GM23338 (cell line): Measurements from ENCODE around the gene DNAL4. TPM values are rescaled to one million over a fixed set of nuclear protein-coding genes. Genes with fewer than 3 reads are reported as not detected.
A peak's percentile ranks its signal among the peaks of the same experiment; 100 is the strongest.

ENCODE experiments used
- ATAC-seq: fragments of 200-7000 bp; cut with Tn5 transposase; 3 replicates; pipeline ENCODE4 v1.9.1; 2020
- DNase-seq: peaks from one replicate; pipeline ENCODE4 v3.0.0-alpha.2; 2015; ENCODE audit warnings: low spot score
- H2AFZ ChIP-seq: fragments of 200-600 bp; sonication (generic); 2 replicates; pipeline ENCODE4 v1.8.0; 2016; ENCODE audit warnings: antibody characterized with exemption, mild to moderate bottlenecking, moderate library complexity
- H3F3A ChIP-seq: fragments of 200-600 bp; sonication (generic); replicated peaks from 2 replicates; pipeline ENCODE4 v1.8.0; 2017; ENCODE audit warnings: antibody characterized with exemption, mixed run types, low read depth
- H3K27ac ChIP-seq: fragments of 200-600 bp; sonication (generic); 2 replicates; pipeline ENCODE4 v1.6.1; 2016; ENCODE audit warnings: low read depth
- H3K27me3 ChIP-seq: fragments of 200-600 bp; sonication (generic); 2 replicates; pipeline ENCODE4 v1.8.0; 2016; ENCODE audit warnings: mild to moderate bottlenecking, mixed run types, moderate library complexity; ENCODE audit not compliant: insufficient read depth
- H3K36me3 ChIP-seq: fragments of 200-600 bp; sonication (generic); 2 replicates; pipeline ENCODE4 v1.8.0; 2016; ENCODE audit warnings: mild to moderate bottlenecking; ENCODE audit not compliant: insufficient read depth
- H3K4me1 ChIP-seq: fragments of 200-600 bp; sonication (generic); 2 replicates; pipeline ENCODE4 v1.8.0; 2016; ENCODE audit warnings: mild to moderate bottlenecking, moderate library complexity; ENCODE audit not compliant: insufficient read depth
- H3K4me2 ChIP-seq: fragments of 200-600 bp; sonication (generic); 2 replicates; pipeline ENCODE4 v1.7.1; 2017; ENCODE audit warnings: mixed run types
- H3K4me3 ChIP-seq: fragments of 200-600 bp; sonication (generic); 2 replicates; pipeline ENCODE4 v1.6.1; 2016; ENCODE audit warnings: mixed run types
- H3K79me2 ChIP-seq: fragments of 200-600 bp; sonication (generic); replicated peaks from 2 replicates; pipeline ENCODE4 v1.8.0; 2017; ENCODE audit warnings: mild to moderate bottlenecking; ENCODE audit not compliant: insufficient read depth
- H3K9me2 ChIP-seq: fragments of 200-600 bp; sonication (generic); 2 replicates; pipeline ENCODE4 v1.8.0; 2017; ENCODE audit not compliant: insufficient read depth
- H4K20me1 ChIP-seq: fragments of 200-600 bp; sonication (generic); replicated peaks from 2 replicates; pipeline ENCODE4 v1.8.0; 2017; ENCODE audit warnings: mild to moderate bottlenecking; ENCODE audit not compliant: insufficient read depth
- H3K27ac Mint-ChIP-seq: 2 replicates; pipeline ENCODE4 v1.8.0; 2020; ENCODE audit warnings: inconsistent platforms, mild to moderate bottlenecking, moderate library complexity, mixed read lengths
- H3K27me3 Mint-ChIP-seq: 3 replicates; pipeline ENCODE4 v1.8.0; 2022; ENCODE audit warnings: low read depth, mild to moderate bottlenecking, moderate library complexity, mixed read lengths, inconsistent platforms; ENCODE audit not compliant: insufficient read depth, poor library complexity
- H3K36me3 Mint-ChIP-seq: 3 replicates; pipeline ENCODE4 v1.8.0; 2021; ENCODE audit warnings: low read depth, mild to moderate bottlenecking, inconsistent platforms, moderate library complexity, mixed read lengths
- H3K4me1 Mint-ChIP-seq: 3 replicates; pipeline ENCODE4 v1.8.0; 2020; ENCODE audit warnings: mild to moderate bottlenecking, inconsistent platforms, mixed read lengths
- H3K4me3 Mint-ChIP-seq: 3 replicates; pipeline ENCODE4 v1.8.0; 2021; ENCODE audit warnings: moderate library complexity, mild to moderate bottlenecking, inconsistent platforms, mixed read lengths
- H3K9me3 Mint-ChIP-seq: 3 replicates; pipeline ENCODE4 v1.8.0; 2020; ENCODE audit warnings: moderate library complexity, mild to moderate bottlenecking, inconsistent platforms, mixed read lengths
- CREB1 ChIP-seq: fragments of 250-450 bp; sonication (Bioruptor Pico); IDR thresholded peaks from 2 replicates; pipeline ENCODE4 v1.5.0; 2020; ENCODE audit warnings: low read depth, mild to moderate bottlenecking, moderate library complexity
- CTCF ChIP-seq, 2 experiments: fragments of 200-600 bp in 1 of 2; sonication (generic) in 1 of 2; conservative IDR thresholded peaks; 2 replicates each; pipeline versions ENCODE4 v1.5.1 to v1.6.1; 2016 to 2017; ENCODE audit warnings: antibody characterized with exemption in 2 of 2, low read depth in 2 of 2, mild to moderate bottlenecking in 2 of 2, moderate library complexity in 1 of 2
- NANOG ChIP-seq: IDR thresholded peaks from 2 replicates; pipeline ENCODE4 v1.6.1; 2016; ENCODE audit warnings: antibody characterized with exemption, borderline replicate concordance
- POLR2AphosphoS5 ChIP-seq: IDR thresholded peaks from 2 replicates; pipeline ENCODE4 v1.6.1; 2016; ENCODE audit warnings: antibody characterized with exemption, low read depth
- STAT1 ChIP-seq: IDR thresholded peaks from one replicate; pipeline ENCODE4 v1.6.1; 2016; ENCODE audit warnings: antibody characterized with exemption; ENCODE audit not compliant: unreplicated experiment
- long read RNA-seq: library from polyadenylated mRNA; unstranded; transcript quantifications from one replicate; pipeline ENCODE4 v2.0.0, GENCODE V29; 2020; ENCODE audit not compliant: unreplicated experiment
- polyA plus RNA-seq: library from polyadenylated mRNA; unstranded; fragments of >200 nt; fragmentation: Nextera tagmentation; extraction: Ambion mirVana; gene quantifications from 2 replicates; pipeline ENCODE4 v1.2.1, GENCODE V29; 2016
- total RNA-seq: library from RNA; depleted of rRNA; stranded (reverse); fragments of >200 nt; shearing (Covaris generic); gene quantifications from 2 replicates; pipeline ENCODE4 v1.2.3, GENCODE V29; 2014; rRNA removed

Gene DNAL4
- total RNA-seq (10.0 and 11.3 TPM in 2 replicates), polyA plus RNA-seq (8.7 and 9.3 TPM in 2 replicates)
- long read RNA-seq, transcript DNAL4-201 (4 exons, 1,504 nt): major isoform, 11 of 11 reads
- long read RNA-seq, partial matches to known transcripts: 0 of 11 reads
- long read RNA-seq, other reads (novel, unspliced or antisense): 0 of 11 reads

- H3K36me3 Mint-ChIP-seq: peaks cover 3% of the 10 kb centered on the region; the same call in 1 of the 3 replicates
- H3K27me3 ChIP-seq: no peaks in the 10 kb centered on the region
- H3K79me2 ChIP-seq: no peaks in the 10 kb centered on the region
- peak within 1 kb of the TSS; percentile 18; the same call in 1 of the 2 replicates for H3K27ac Mint-ChIP-seq
- no peaks in the 10 kb centered on the region; the same call in 1 of the 2 replicates for H3K9me2 ChIP-seq
- H3K4me2 ChIP-seq: peak within 1 kb of the TSS; percentile 91
- no peak; the same call in 1 of the 2 replicates for TF ChIP-seq POLR2AphosphoS5
- TF ChIP-seq CREB1 (CRISPR knock-in tag): peak; percentile 23; the same call in 1 of the 2 replicates
- TF ChIP-seq CTCF (conservative IDR thresholded peaks at IDR 0.05; ENCODE audit: low read depth in 2 of 2): no peak
- TF ChIP-seq STAT1: no peak
- TF ChIP-seq NANOG: no peak
- H3K9me3 Mint-ChIP-seq: no peaks in the 10 kb centered on the region
- ATAC-seq: peak; percentile 98
- peak within 1 kb of the TSS; percentile 87 for H3K4me3 Mint-ChIP-seq
- peak; percentile 100 for DNase-seq
- peak within 1 kb of the TSS; percentile 78 for H3K4me3 ChIP-seq
- H3F3A ChIP-seq: no peaks in the 10 kb centered on the region
- H3K36me3 ChIP-seq: no peaks in the 10 kb centered on the region
- H3K27ac ChIP-seq: no peak within 1 kb of the TSS
- H2AFZ ChIP-seq: peak within 1 kb of the TSS; percentile 92; the same call in 1 of the 2 replicates
- peaks cover 5% of the 10 kb centered on the region for H3K27me3 Mint-ChIP-seq
- peaks cover 10% of the 10 kb centered on the region; the same call in 1 of the 2 replicates for H3K4me1 ChIP-seq
- H4K20me1 ChIP-seq: no peaks in the 10 kb centered on the region
- peaks cover 6% of the 10 kb centered on the region; the same call in 2 of the 3 replicates for H3K4me1 Mint-ChIP-seq
Measured at GRCh38 chr22:38793721-38794466, at the start of gene DNAL4. TSS of gene DNAL4 (minus strand) at chr22:38794143. CDS start at chr22:38782731, 11,412 bp downstream.

GRCh38 chr22:38843201-38843656 lies 49.3 kb upstream of the DNAL4 start:
- Histone ChIP-seq H3K4me3 (peak overlapping the region; percentile 66), H3K79me2 (no peaks in the 10 kb centered on the region), H3K4me2 (peak overlapping the region; percentile 85), H3K4me1 (0 out of 2 replicates have a peak, but pooled peaks cover 7% of the 10 kb centered on the region), H3K27ac (no peak overlapping the region), H4K20me1 (peaks cover 4% of the 10 kb centered on the region; the same call in 1 of the 2 replicates), H3K27me3 (peaks cover 52% of the 10 kb centered on the region), H3K36me3 (no peaks in the 10 kb centered on the region), H3K9me2 (no peaks in the 10 kb centered on the region), H2AFZ (peak overlapping the region; percentile 81), H3F3A (no peaks in the 10 kb centered on the region)
- H3K9me3 Mint-ChIP-seq: no peaks in the 10 kb centered on the region
- TF ChIP-seq CTCF (conservative IDR thresholded peaks at IDR 0.05; ENCODE audit: low read depth in 2 of 2) (peak in 1 of 2 experiments; percentile 30; a peak in 1 of 4 replicates), POLR2AphosphoS5 (no peak)
- DNase-seq (peak; percentile 73), ATAC-seq (peak; percentile 71)
- no peak overlapping the region; the same call in 2 of the 3 replicates for H3K4me3 Mint-ChIP-seq
- H3K36me3 Mint-ChIP-seq: no peaks in the 10 kb centered on the region; the same call in 2 of the 3 replicates
- peaks cover 43% of the 10 kb centered on the region for H3K27me3 Mint-ChIP-seq
- H3K27ac Mint-ChIP-seq: no peak overlapping the region
- peaks cover 24% of the 10 kb centered on the region for H3K4me1 Mint-ChIP-seq
